ENCODE results near the gene CD72. TPM values are rescaled to one million over a fixed set of nuclear protein-coding genes. Genes with fewer than 3 reads are reported as not detected.
A peak's percentile ranks its signal among the peaks of the same experiment; 100 is the strongest.

Gene CD72
- total RNA-seq, 4 donors from 2014 or later, result 1.6 to 15.5 (median 4.9) TPM

GRCh38 chr9:35563791-35564197 is 54.4 kb downstream of the CD72 start:
- ATAC-seq (ENCODE audit: low FRiP score) (peak; percentile 39), DNase-seq (ENCODE audit: low spot score) (no peak)
- no peak for TF ChIP-seq CTCF (IDR thresholded peaks at IDR 0.05)

- DNase-seq (ENCODE audit: low spot score) (no peak), ATAC-seq (ENCODE audit: low FRiP score) (no peak)
- TF ChIP-seq CTCF (IDR thresholded peaks at IDR 0.05), result no peak
Observed at GRCh38 chr9:35562895-35563780, 55.1 kb downstream of the CD72 start.

GRCh38 chr9:35561468-35562261 is 56.5 kb downstream of the CD72 start:
- TF ChIP-seq CTCF (IDR thresholded peaks at IDR 0.05), result no peak
- no peak for ATAC-seq (ENCODE audit: low FRiP score)
- no peak for DNase-seq (ENCODE audit: low spot score)

GRCh38 chr9:35560625-35561337 is 57.4 kb downstream of the CD72 start:
- TF ChIP-seq CTCF (IDR thresholded peaks at IDR 0.05), result no peak
- no peak for ATAC-seq (ENCODE audit: low FRiP score)

More at GRCh38 chr9:35560625-35561337, 57.4 kb downstream of the CD72 start:
- DNase-seq (ENCODE audit: low spot score), result no peak

Small RNA genes within 50 kb of the gene (small RNA-seq; reads per million reads assigned to genes)
- not detected for gene MIR4667
- gene RMRP, result not detected
- not detected for gene RPS29P17

Other genes starting within 250 kb of the CD72 start
- gene RUSC2, start 128.3 kb downstream of the CD72 start, total RNA-seq, result 10 to 100 TPM; 12.2 to 23.5 (median 21.1) TPM
- gene TESK1, start 13.2 kb downstream of the CD72 start, total RNA-seq, result 10 to 100 TPM; 29.6 to 53.0 (median 36.5) TPM
- 1 to 10 TPM in 3 of 4 donors, under 1 TPM in 1; 0.74 to 5.2 (median 1.1) TPM for gene SIT1, start 32.5 kb upstream of the CD72 start, total RNA-seq
- gene RMRP, start 39.6 kb upstream of the CD72 start, total RNA-seq, result 1,000 to 10,000 TPM in 3 of 4 donors, 100 to 1,000 TPM in 1; 841 to 3,200 (median 2,180) TPM
- gene CCDC107, start 39.9 kb upstream of the CD72 start, total RNA-seq, result 100 to 1,000 TPM in 1 of 4 donors, 10 to 100 TPM in 3; 35.8 to 108 (median 52.5) TPM
- 1 to 10 TPM in 1 of 4 donors, under 1 TPM in 2, not detected in 1; 0.36 to 2.8 (median 0.65) TPM for gene ARHGEF39, start 46.8 kb upstream of the CD72 start, total RNA-seq
- gene CA9, start 55.5 kb upstream of the CD72 start, total RNA-seq, result 10 to 100 TPM in 1 of 4 donors, 1 to 10 TPM in 1, under 1 TPM in 1, not detected in 1; 0.82 to 35.4 (median 2.0) TPM
- gene TPM2, start 71.5 kb upstream of the CD72 start, total RNA-seq, result 100 to 1,000 TPM; 150 to 301 (median 237) TPM
- 100 to 1,000 TPM; 301 to 553 (median 412) TPM for gene TLN1, start 113.8 kb upstream of the CD72 start, total RNA-seq
- 10 to 100 TPM; 43.2 to 48.3 (median 45.8) TPM for gene CREB3, start 114.3 kb upstream of the CD72 start, total RNA-seq
- gene GBA2, start 130.8 kb upstream of the CD72 start, total RNA-seq, result 10 to 100 TPM; 33.7 to 94.7 (median 57.9) TPM
- 10 to 100 TPM; 12.7 to 19.2 (median 17.5) TPM for gene RGP1, start 130.9 kb upstream of the CD72 start, total RNA-seq
- gene MSMP, start 135.9 kb upstream of the CD72 start, total RNA-seq, result not detected
- 10 to 100 TPM; 13.7 to 28.2 (median 24.3) TPM for gene NPR2, start 173.2 kb upstream of the CD72 start, total RNA-seq
- gene SPAG8, start 193.8 kb upstream of the CD72 start, total RNA-seq, result 1 to 10 TPM in 2 of 4 donors, under 1 TPM in 1, not detected in 1; 0.65 to 2.8 (median 2.0) TPM
- gene HINT2, start 196.6 kb upstream of the CD72 start, total RNA-seq, result 10 to 100 TPM; 19.8 to 49.7 (median 40.6) TPM
- gene FAM221B, start 210.3 kb upstream of the CD72 start, total RNA-seq, result not detected
- gene TMEM8B, start 210.8 kb upstream of the CD72 start, total RNA-seq, result 10 to 100 TPM in 1 of 4 donors, 1 to 10 TPM in 3; 2.7 to 13.2 (median 4.6) TPM